Fibroblast of the conjunctiva (primary cell): ENCODE data around the gene YBX1.
A peak's percentile ranks its signal among the peaks of the same experiment; 100 is the strongest.
"Not testable (repeated sequence)": the region's sequence is repeated elsewhere in the genome, so short reads cannot be mapped to it uniquely, and the experiment has no call there.

Experiments
- DNase-seq: peaks from one replicate; pipeline ENCODE4 v3.0.0-alpha.2; 2010; ENCODE audit warnings: low read depth

Gene YBX1

GRCh38 chr1:42681741-42682483 lies at the start of gene YBX1:
Gene YBX1, plus strand, starts transcription at chr1:42682418. Its CDS starts 148 bp downstream, at chr1:42682566.
- peak; percentile 98 for DNase-seq

- no peak for DNase-seq
Observed at GRCh38 chr1:42639116-42639515, 43.1 kb upstream of the YBX1 start.

GRCh38 chr1:42646056-42646455 lies 36.2 kb upstream of the YBX1 start:
- DNase-seq, result no peak

GRCh38 chr1:42657201-42657600 lies 25.0 kb upstream of the YBX1 start:
- DNase-seq, result no peak

GRCh38 chr1:42657981-42658876 lies 24.0 kb upstream of the YBX1 start, which contains the start of gene PPIH:
Gene PPIH, plus strand, starts transcription at chr1:42658423. Its CDS starts 24 bp downstream, at chr1:42658447.
- peak; percentile 77 for DNase-seq

GRCh38 chr1:42658877-42659337 lies 23.3 kb upstream of the YBX1 start:
- no peak for DNase-seq

- DNase-seq, result no peak
Observed at GRCh38 chr1:42660907-42661500, 21.2 kb upstream of the YBX1 start.

- DNase-seq, result no peak
Observed at GRCh38 chr1:42669936-42670335, 12.3 kb upstream of the YBX1 start.

- no peak for DNase-seq
Observed at GRCh38 chr1:42670425-42670824, 11.8 kb upstream of the YBX1 start.

GRCh38 chr1:42674214-42674613 lies 8.0 kb upstream of the YBX1 start:
- DNase-seq, result no peak

- no peak for DNase-seq
Observed at GRCh38 chr1:42674682-42675081, 7.5 kb upstream of the YBX1 start.

GRCh38 chr1:42675467-42675866 lies 6.8 kb upstream of the YBX1 start:
- DNase-seq, result no peak

- no peak for DNase-seq
Observed at GRCh38 chr1:42676534-42677087, 5.6 kb upstream of the YBX1 start.

GRCh38 chr1:42679364-42679983 lies 2.7 kb upstream of the YBX1 start:
- DNase-seq, result no peak

GRCh38 chr1:42680055-42680454 lies 2.2 kb upstream of the YBX1 start:
- no peak for DNase-seq

- DNase-seq, result no peak
Observed at GRCh38 chr1:42680921-42681683, 1.1 kb upstream of the YBX1 start.

- DNase-seq, result not testable (repeated sequence)
Observed at GRCh38 chr1:42682484-42682738, 193 bp downstream of the YBX1 start.

- peak; percentile 53 for DNase-seq
Observed at GRCh38 chr1:42682739-42683531, 717 bp downstream of the YBX1 start.

- DNase-seq, result no peak
Observed at GRCh38 chr1:42684139-42684538, 1.9 kb downstream of the YBX1 start.

- DNase-seq, result no peak
Observed at GRCh38 chr1:42686418-42686817, 4.2 kb downstream of the YBX1 start.
